Prostate gland (tissue), 2 donors: ENCODE measurements around the gene CCSER2. TPM values are rescaled to one million over a fixed set of nuclear protein-coding genes. Genes with fewer than 3 reads are reported as not detected.
"Not testable (repeated sequence)": the region's sequence is repeated elsewhere in the genome, so short reads cannot be mapped to it uniquely, and the experiment has no call there.

Source experiments
- DNase-seq: peaks from one replicate; pipeline ENCODE4 v3.0.0-alpha.2; 2019; ENCODE audit warnings: low spot score
- H3K27ac ChIP-seq, 2 donors: fragments of 200-600 bp; sonication (generic); 2 replicates each; pipeline ENCODE4 v1.5.1; 2017 to 2019
- H3K27me3 ChIP-seq: fragments of 200-600 bp; sonication (generic); replicated peaks from 2 replicates; pipeline ENCODE4 v1.5.1; 2019; ENCODE audit not compliant: insufficient read depth
- H3K36me3 ChIP-seq, 2 donors: fragments of 200-600 bp; sonication (generic); 1 replicate in 1 of 2; 2 replicates in 1 of 2; pipeline versions ENCODE4 v1.5.1 to v1.8.1; 2017 to 2019
- H3K4me1 ChIP-seq: fragments of 200-600 bp; sonication (generic); replicated peaks from 2 replicates; pipeline ENCODE4 v1.5.1; 2019
- H3K4me3 ChIP-seq, 2 donors: fragments of 200-600 bp; sonication (generic); 2 replicates each; pipeline ENCODE4 v1.5.1; 2017 to 2019
- H3K9me3 ChIP-seq: fragments of 200-600 bp; sonication (generic); 2 replicates; pipeline ENCODE4 v1.5.1; 2017
- CTCF ChIP-seq, 4 experiments: fragments of 200-600 bp in 2 of 4; fragments of 450-650 bp in 2 of 4; sonication (generic) in 2 of 4; IDR thresholded peaks; 1 replicate in 3 of 4; 2 replicates in 1 of 4; pipeline ENCODE4 v1.5.1; 2016 to 2019; ENCODE audit warnings: antibody characterized with exemption in 4 of 4, mild to moderate bottlenecking in 2 of 4, moderate library complexity in 2 of 4
- POLR2A ChIP-seq: fragments of 450-650 bp; IDR thresholded peaks from one replicate; pipeline ENCODE4 v1.6.1; 2016; ENCODE audit warnings: antibody characterized with exemption, mild to moderate bottlenecking
- POLR2AphosphoS5 ChIP-seq: sonication (generic); formaldehyde crosslinking; IDR thresholded peaks from one replicate; pipeline ENCODE4 v1.6.1; 2017; ENCODE audit warnings: antibody characterized with exemption
- WGBS: methylation state at CpG from one replicate; pipeline ENCODE4 v1.1.5; 2018; 5-methylcytosine and 5-hydroxymethylcytosine counted together
- intact Hi-C: fragments of 100-400 bp; cut with DNase I; formaldehyde crosslinking; loops from one replicate; pipeline ENCODE4 v1.14.2; 2022
- total RNA-seq, 2 donors: library from RNA; depleted of rRNA; stranded (reverse); fragments of >200 nt; gene quantifications; one replicate each; pipeline ENCODE4 v1.1.0, GENCODE V29; 2016

Gene CCSER2
- total RNA-seq, 2 donors from 2014 or later, result 30.4 to 53.6 TPM

GRCh38 chr10:84407388-84408049 lies 79.1 kb downstream of the CCSER2 start:
- TF ChIP-seq CTCF (IDR thresholded peaks at IDR 0.05) (no peak), POLR2AphosphoS5 (no peak), POLR2A (no peak)
- H3K4me3 ChIP-seq, result no peak overlapping the region
- H3K36me3 ChIP-seq, result no peaks in the 10 kb centered on the region
- intact Hi-C loops, result no loop called here
- WGBS, result 52% methylated on average over 2 of the region's 2 CpGs
- H3K27ac ChIP-seq, result peak overlapping the region in 1 of 2 donors; percentile 19
- H3K9me3 ChIP-seq, result no peaks in the 10 kb centered on the region
- no peaks in the 10 kb centered on the region for H3K27me3 ChIP-seq
- H3K4me1 ChIP-seq, result no peaks in the 10 kb centered on the region
- peak; percentile 10 for DNase-seq

- Histone ChIP-seq H3K9me3 (no peaks in the 10 kb centered on the region), H3K4me1 (no peaks in the 10 kb centered on the region), H3K27ac (no peak overlapping the region), H3K27me3 (no peaks in the 10 kb centered on the region), H3K36me3 (no peaks in the 10 kb centered on the region), H3K4me3 (no peak overlapping the region)
- TF ChIP-seq POLR2AphosphoS5 (no peak), POLR2A (no peak), CTCF (IDR thresholded peaks at IDR 0.05) (no peak)
- intact Hi-C loops, result no loop called here
- no peak for DNase-seq
- WGBS, result 96% methylated on average over 2 of the region's 2 CpGs
These were observed 84.1 kb downstream of the CCSER2 start for GRCh38 chr10:84412482-84412881.

- intact Hi-C loops, H3K27ac ChIP-seq, H3K4me1 ChIP-seq, H3K27me3 ChIP-seq, DNase-seq, H3K4me3 ChIP-seq, H3K9me3 ChIP-seq, H3K36me3 ChIP-seq: not testable (repeated sequence)
- WGBS, result 91% methylated on average over 2 of the region's 2 CpGs
These were observed 85.7 kb downstream of the CCSER2 start for GRCh38 chr10:84414110-84414509.

GRCh38 chr10:84415539-84416244 lies 87.3 kb downstream of the CCSER2 start:
- 76% methylated on average over 10 of the region's 10 CpGs for WGBS
- H3K27ac ChIP-seq, result no peak overlapping the region
- DNase-seq, result peak; percentile 44

GRCh38 chr10:84416245-84416555 lies 87.8 kb downstream of the CCSER2 start:
- intact Hi-C loops, result no loop called here
- H3K4me3 ChIP-seq, result no peak overlapping the region
- H3K27ac ChIP-seq, result no peak overlapping the region
- WGBS, result 43% methylated on average over 2 of the region's 2 CpGs
- no peak for DNase-seq
- H3K27me3 ChIP-seq, result no peaks in the 10 kb centered on the region
- no peaks in the 10 kb centered on the region for H3K9me3 ChIP-seq
- TF ChIP-seq POLR2AphosphoS5 (no peak), POLR2A (no peak), CTCF (IDR thresholded peaks at IDR 0.05) (no peak)
- H3K4me1 ChIP-seq, result no peaks in the 10 kb centered on the region
- H3K36me3 ChIP-seq, result no peaks in the 10 kb centered on the region

More at GRCh38 chr10:84415539-84416244, 87.3 kb downstream of the CCSER2 start:
- H3K4me1 ChIP-seq, result no peaks in the 10 kb centered on the region
- intact Hi-C loops, result no loop called here
- no peak for TF ChIP-seq POLR2A
- no peak for TF ChIP-seq CTCF (IDR thresholded peaks at IDR 0.05)
- peak; percentile 28 for TF ChIP-seq POLR2AphosphoS5
- H3K27me3 ChIP-seq, result no peaks in the 10 kb centered on the region
- no peaks in the 10 kb centered on the region for H3K9me3 ChIP-seq
- no peak overlapping the region for H3K4me3 ChIP-seq
- H3K36me3 ChIP-seq, result no peaks in the 10 kb centered on the region
